Upper lobe of left lung (tissue), 4 donors: ENCODE measurements around the gene FA2H.

Experiments used
- EP300 ChIP-seq, 4 donors: sonication (generic); formaldehyde crosslinking; IDR thresholded peaks; one replicate each; pipeline ENCODE4 v1.5.1; 2017; ENCODE audit warnings: antibody characterized with exemption in 4 of 4, control low read depth in 2 of 4
- POLR2A ChIP-seq, 4 donors: fragments of 450-650 bp; IDR thresholded peaks; one replicate each; pipeline ENCODE4 v1.5.1; 2016 to 2017; ENCODE audit warnings: antibody characterized with exemption in 4 of 4, mild to moderate bottlenecking in 2 of 4
- POLR2AphosphoS5 ChIP-seq, 2 donors: sonication (generic); formaldehyde crosslinking; IDR thresholded peaks; one replicate each; pipeline ENCODE4 v1.5.1; 2017; ENCODE audit warnings: antibody characterized with exemption in 2 of 2
- TF ChIP-seq, protein P1 (sequence below), 6 experiments: fragments of 450-650 bp in 4 of 6; fragments of 200-600 bp in 2 of 6; sonication (generic) in 2 of 6; IDR thresholded peaks; one replicate each; pipeline ENCODE4 v1.5.1; 2016 to 2019; ENCODE audit warnings: antibody characterized with exemption in 6 of 6

DNA sequence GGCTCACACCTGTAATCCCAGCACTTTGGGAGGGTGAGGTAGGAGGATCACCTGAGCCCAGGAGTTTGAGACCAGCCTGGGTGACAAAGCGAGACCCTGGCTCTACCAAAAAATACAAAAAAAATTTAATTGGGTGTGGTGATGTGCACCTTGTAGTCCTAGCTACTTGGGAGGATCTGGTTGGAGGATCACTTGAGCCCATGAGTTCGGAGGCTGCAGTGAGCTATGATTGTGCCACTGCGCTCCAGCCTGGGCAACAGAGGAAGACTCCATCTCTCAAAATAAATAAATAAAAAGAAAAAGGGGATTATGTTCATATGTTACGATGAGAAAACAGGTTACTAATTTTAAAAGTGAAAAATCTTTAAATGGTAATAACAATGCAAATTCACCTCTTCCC lies 75.0 kb downstream of the FA2H start:
- TF ChIP-seq POLR2AphosphoS5 (IDR thresholded peaks at IDR 0.05) (no peak), EP300 (IDR thresholded peaks at IDR 0.05) (no peak), POLR2A (IDR thresholded peaks at IDR 0.05) (no peak)
- TF ChIP-seq, protein P1, sequence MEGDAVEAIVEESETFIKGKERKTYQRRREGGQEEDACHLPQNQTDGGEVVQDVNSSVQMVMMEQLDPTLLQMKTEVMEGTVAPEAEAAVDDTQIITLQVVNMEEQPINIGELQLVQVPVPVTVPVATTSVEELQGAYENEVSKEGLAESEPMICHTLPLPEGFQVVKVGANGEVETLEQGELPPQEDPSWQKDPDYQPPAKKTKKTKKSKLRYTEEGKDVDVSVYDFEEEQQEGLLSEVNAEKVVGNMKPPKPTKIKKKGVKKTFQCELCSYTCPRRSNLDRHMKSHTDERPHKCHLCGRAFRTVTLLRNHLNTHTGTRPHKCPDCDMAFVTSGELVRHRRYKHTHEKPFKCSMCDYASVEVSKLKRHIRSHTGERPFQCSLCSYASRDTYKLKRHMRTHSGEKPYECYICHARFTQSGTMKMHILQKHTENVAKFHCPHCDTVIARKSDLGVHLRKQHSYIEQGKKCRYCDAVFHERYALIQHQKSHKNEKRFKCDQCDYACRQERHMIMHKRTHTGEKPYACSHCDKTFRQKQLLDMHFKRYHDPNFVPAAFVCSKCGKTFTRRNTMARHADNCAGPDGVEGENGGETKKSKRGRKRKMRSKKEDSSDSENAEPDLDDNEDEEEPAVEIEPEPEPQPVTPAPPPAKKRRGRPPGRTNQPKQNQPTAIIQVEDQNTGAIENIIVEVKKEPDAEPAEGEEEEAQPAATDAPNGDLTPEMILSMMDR (IDR thresholded peaks at IDR 0.05), result no peak
